ENCODE data around the gene SLC35F1.

The SLC35F1 gene

GRCh38 chr6:118288355-118289124, 381.5 kb downstream of the SLC35F1 start:
- no peak for DNase-seq

GRCh38 chr6:118292558-118292957, 385.5 kb downstream of the SLC35F1 start:
- no peak for DNase-seq

GRCh38 chr6:118294906-118295305, 387.8 kb downstream of the SLC35F1 start:
- DNase-seq: no peak

- DNase-seq: no peak
These were observed 388.3 kb downstream of the SLC35F1 start for GRCh38 chr6:118295336-118295735.

- DNase-seq: no peak
These were observed 389.3 kb downstream of the SLC35F1 start for GRCh38 chr6:118296129-118296901.

GRCh38 chr6:118297821-118298220, 390.8 kb downstream of the SLC35F1 start:
- DNase-seq: no peak

GRCh38 chr6:118298476-118299427, 391.7 kb downstream of the SLC35F1 start:
- no peak for DNase-seq

GRCh38 chr6:118299457-118299856, 392.4 kb downstream of the SLC35F1 start:
- no peak for DNase-seq

- no peak for DNase-seq
These were observed 397.3 kb downstream of the SLC35F1 start for GRCh38 chr6:118304321-118304720.

- no peak for DNase-seq
These were observed 398.0 kb downstream of the SLC35F1 start for GRCh38 chr6:118305081-118305480.

- DNase-seq: no peak
These were observed 399.6 kb downstream of the SLC35F1 start for GRCh38 chr6:118306392-118307238.

GRCh38 chr6:118307581-118307980, 400.5 kb downstream of the SLC35F1 start:
- DNase-seq: no peak

- no peak for DNase-seq
These were observed 402.5 kb downstream of the SLC35F1 start for GRCh38 chr6:118309337-118310093.

- no peak for DNase-seq
These were observed 406.1 kb downstream of the SLC35F1 start for GRCh38 chr6:118313208-118313607.

- no peak for DNase-seq
These were observed 406.7 kb downstream of the SLC35F1 start for GRCh38 chr6:118313762-118314161.

GRCh38 chr6:118316796-118317384, 409.8 kb downstream of the SLC35F1 start:
- DNase-seq: no peak

GRCh38 chr6:118317581-118318563, 410.8 kb downstream of the SLC35F1 start:
- no peak for DNase-seq

- DNase-seq: no peak
These were observed 411.6 kb downstream of the SLC35F1 start for GRCh38 chr6:118318648-118319047.

- DNase-seq: no peak
These were observed 412.4 kb downstream of the SLC35F1 start for GRCh38 chr6:118319416-118319815.

Measured in effector CD8-positive, alpha-beta T cell (primary cell).